ENCODE results near the gene OGFOD3. TPM values are rescaled to one million over a fixed set of nuclear protein-coding genes. Genes with fewer than 3 reads are reported as not detected.
"Not testable (repeated sequence)": the region's sequence is repeated elsewhere in the genome, so short reads cannot be mapped to it uniquely, and the experiment has no call there.

Gene OGFOD3
- total RNA-seq, 2 donors from 2014 or later: 28.8 to 31.1 TPM

DNA sequence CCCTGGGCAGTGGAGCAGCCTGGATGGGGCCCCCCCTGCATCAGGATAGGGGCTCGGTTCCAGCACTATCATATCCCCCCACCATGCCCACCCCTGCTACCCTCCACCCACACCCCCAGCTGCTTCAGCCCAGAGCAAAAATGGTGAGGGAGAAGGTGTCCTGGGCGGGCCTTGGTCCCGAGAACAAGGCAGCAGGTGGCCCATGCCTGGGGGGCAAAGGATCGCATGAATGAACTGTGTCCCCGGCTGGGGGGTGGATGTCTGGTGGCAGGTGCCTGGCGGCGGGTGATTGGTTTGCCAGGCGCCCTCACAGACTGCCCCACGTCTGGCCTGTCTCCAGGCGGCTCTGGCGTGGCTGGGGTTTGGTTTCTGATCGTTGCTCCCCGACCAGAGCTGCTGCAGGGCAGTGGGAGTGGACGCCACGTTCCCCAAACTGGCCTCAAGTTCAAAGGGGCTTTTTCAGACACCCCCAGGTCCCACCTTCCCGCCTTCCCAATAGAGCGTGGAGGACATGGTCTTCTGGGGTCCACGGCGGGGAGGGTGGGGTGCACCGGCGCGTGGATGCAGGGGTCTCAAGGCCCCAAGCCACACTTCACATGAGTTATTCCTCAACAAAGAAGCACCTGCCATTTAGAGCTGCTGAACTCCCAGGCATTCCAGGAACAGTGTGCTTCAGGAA is 34.2 kb downstream of the OGFOD3 start:
- DNase-seq: no peak

DNA sequence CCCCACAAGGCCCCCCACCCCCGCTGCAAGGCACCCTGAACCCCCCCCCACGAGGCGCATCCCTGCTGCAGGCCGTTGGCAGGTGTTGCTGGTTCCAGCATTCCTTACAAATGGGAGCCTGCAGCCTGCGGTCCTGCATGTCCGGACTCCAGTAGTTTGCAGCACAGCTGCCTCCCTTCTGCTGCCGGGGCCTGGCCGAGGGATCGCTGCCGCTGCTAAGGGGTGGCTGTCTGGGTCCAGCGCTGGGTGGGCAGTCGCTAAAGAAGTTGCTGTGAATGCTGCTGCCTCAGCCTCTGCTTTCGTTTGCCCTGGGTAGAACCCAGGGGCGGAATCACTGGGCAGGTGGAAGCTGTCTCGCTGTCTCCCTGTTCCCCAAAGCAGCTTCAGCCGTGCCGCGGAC is 35.0 kb downstream of the OGFOD3 start:
- intact Hi-C loops (cut with DNase I, micrococcal nuclease): no loop called here
- no peak for ATAC-seq
- no peak for DNase-seq

More for the DNA sequence above, 34.2 kb downstream of the OGFOD3 start:
- intact Hi-C loops (cut with DNase I, micrococcal nuclease): no loop called here
- ATAC-seq: no peak

DNA sequence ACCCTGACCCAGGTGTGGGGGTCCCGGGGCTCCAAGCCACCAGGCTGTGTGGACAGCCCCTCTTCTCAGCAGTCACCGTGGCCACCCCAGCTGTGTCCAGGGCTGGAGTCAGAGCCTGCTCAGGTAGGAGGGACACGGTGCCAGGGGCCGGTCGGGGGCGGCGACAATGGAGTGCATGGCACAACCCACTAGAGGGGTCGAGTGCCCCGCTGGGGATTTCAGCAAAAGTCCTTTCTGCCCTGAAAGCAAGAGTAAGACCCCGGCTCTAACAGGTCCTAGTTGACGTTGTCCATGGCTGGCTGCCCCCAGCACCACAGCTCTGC is 35.5 kb downstream of the OGFOD3 start:
- intact Hi-C loops (cut with DNase I, micrococcal nuclease): no loop called here
- no peak for ATAC-seq
- DNase-seq: no peak

DNA sequence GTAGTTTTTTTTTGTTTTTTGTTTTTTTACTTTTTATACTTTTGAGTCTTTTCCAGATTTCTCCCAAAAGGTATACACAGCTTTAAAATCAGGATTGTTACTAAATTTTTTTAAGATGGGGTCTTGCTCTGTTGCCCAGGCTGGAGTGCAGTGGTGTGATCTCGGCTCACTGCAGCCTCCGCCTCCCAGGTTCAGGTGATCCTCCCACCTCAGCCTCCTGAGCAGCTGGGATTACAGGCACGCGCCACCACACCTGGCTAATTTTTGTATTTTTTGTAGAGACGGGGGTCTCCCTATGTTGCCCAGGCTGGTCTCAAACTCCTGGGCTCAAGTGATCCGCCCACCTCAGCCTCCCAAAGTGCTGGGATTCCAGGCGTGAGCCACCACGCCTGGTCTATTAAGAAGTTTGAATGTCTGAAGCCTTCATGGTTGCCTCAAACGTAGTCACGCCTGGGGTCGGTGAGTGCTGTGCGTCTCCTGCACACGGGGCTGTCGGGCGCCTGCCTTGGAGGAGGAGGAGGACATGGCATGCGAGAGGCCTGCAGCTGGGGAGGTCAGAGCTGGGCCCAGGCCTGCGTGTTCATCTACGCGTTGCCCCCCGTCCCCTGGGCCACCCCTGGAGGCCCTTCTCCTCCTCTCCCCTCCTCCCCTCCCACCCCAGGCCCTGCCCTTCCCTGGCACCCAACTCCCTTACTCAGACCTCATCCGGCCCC is 36.0 kb downstream of the OGFOD3 start:
- DNase-seq; ATAC-seq; intact Hi-C loops (cut with DNase I, micrococcal nuclease): not testable (repeated sequence)

DNA sequence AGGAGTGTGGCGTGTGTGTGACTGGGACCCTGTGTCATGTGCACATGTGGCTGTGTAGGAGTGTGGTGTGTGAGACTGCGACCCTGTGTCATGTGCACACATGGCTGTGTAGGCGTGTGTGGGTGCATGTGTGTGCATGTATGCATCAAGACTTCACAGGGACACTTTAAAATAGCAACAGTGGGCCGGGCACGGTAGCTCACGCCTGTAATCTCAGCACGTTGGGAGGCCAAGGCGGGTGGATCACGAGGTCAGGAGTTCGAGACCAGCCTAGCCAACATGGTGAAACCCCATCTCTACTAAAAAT is 36.7 kb downstream of the OGFOD3 start:
- intact Hi-C loops (cut with DNase I, micrococcal nuclease); ATAC-seq; DNase-seq: not testable (repeated sequence)

DNA sequence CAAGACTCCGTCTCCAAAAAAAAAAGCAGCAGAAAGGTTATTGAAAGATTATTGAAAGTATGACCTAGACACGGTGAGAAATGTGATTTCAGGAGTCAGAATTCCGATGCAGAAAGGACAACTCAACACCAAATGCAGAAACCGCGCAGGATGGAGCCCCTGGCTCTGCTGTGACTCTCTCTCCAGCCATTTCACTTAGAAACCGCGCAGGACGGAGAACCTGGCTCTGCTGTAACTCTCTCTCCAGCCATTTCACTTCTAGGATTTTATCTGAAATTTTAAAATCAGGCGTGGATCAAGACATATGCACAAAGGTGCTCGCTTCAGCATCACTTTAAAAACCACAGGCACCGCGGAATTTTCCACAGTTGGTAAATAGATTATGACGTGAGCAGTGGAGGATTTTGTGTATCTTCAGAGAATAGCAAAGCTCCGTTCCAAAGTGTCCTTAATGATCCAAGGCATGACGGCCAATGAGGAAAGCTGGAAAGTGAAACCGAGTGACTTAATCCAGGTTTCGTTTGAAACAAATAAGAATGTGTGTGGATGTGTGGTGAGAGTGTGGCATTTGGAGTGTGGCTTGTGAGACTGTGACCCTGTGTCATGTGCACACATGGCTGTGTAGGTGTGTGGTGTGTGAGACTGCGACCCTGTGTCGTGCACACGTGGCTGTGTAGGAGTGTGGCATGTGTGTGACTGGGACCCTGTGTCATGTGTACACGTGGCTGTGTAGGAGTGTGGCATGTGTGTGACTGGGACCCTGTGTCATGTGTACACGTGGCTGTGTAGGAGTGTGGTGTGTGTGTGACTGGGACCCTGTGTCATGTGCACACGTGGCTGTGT is 37.3 kb downstream of the OGFOD3 start:
- intact Hi-C loops (cut with DNase I, micrococcal nuclease): no loop called here
- no peak for DNase-seq
- no peak for ATAC-seq

DNA sequence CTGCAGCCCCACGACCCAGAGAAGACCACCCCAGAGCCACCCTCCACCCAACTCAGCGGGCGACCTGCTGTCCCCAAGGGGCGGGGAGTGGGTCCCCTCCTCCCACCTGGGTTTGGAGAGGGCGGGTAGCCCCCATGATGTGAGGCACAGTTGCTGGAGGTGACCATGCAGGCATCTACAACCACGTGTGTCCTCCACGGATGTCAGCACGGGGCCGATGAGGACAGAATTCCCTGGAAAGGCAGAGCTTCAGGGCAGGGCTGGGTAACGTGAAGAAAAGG is 39.7 kb downstream of the OGFOD3 start:
- DNase-seq (no peak), ATAC-seq (no peak)
- intact Hi-C loops (cut with DNase I, micrococcal nuclease): no loop called here

DNA sequence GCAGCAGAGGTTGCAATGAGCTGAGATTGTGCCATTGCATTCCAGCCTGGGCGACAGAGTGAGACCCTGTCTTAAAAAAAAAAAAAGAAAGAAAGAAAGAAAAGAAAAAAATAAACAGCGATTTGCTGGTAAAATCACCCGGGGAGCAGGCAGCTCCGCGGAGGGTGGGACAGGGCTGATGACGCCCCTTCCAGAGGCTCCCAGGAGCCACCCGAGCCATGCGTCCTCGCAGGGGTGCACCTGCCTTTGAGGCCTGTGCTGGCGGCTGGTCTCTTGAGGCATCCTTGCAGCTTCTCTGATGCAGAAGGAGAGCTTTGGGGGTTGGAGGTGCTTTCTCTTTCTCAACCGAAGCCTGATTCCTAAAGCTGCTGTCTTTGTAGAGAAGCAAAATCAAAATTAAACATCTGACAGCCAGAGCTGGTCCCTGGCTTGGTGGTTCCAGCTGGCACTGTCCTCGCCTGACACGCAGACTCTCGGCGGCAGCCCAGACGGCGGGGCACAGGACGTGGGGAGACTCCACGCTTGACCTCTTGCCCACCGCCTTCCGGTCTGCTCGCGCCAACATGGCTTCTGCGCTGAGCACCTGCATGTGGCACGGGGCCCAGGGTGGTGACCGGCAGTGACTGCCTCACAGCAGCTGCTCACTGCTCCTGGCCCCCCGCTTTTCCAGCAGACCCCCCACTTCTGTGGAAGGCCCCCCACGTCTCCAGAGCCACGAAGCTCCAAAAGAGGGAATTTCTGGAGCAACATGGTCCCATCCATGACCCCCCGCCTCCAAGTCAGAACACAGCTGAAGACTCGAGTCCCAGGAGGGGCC is 40.3 kb downstream of the OGFOD3 start:
- DNase-seq (no peak), ATAC-seq (no peak)
- intact Hi-C loops (cut with DNase I, micrococcal nuclease): no loop called here

DNA sequence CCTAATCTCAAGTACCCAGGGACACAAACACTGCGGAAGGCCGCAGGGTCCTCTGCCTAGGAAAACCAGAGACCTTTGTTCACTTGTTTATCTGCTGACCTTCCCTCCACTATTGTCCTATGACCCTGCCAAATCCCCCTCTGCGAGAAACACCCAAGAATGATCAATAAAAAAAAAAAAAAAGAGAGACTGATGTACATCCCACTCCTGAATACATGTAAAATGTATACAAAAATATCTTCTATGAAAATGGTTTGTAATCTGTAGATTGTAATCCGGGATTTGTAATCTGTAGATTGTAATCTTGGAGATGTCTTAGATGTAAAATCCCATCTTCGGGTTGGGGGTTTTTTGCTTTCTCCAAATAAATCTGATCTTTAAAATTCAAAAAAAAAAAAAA is 41.1 kb downstream of the OGFOD3 start:
- intact Hi-C loops (cut with DNase I, micrococcal nuclease); DNase-seq; ATAC-seq: not testable (repeated sequence)

DNA sequence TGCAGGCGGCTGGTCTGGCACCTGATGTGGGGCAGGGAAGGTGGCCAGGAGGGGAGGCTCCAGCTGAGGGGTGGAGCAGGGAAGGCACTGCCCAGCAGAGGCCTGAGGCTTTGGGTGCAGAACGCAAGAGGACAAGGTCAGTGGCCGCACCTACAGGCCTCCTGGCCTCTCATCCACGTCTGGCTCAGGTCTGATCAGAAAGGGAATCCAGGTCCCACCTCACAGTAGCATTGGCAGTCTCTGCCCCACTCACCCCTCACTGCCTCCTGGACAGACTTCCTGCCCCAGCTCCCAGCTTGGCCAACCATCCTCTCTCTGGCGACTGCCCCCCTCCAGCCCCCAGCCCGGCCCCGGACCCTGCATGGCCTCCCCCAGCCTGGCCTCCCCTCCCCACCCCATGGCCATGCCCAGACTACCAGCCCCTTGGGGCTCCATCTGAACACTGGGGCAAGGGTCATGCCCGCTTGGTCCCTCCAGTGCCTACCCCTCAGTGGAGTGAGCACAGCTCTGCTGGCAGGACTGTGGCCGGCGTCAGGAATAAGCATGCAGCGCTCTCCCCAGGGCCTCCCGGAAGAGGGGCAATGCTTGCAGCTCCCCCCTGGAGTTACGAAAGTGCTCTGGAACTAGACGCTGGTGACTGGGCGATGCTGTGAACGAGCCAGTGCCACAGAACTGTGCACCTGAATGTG is 42.2 kb downstream of the OGFOD3 start:
- intact Hi-C loops (cut with DNase I, micrococcal nuclease): no loop called here
- DNase-seq (peak in 1 of 2 donors; percentile 21), ATAC-seq (no peak)

DNA sequence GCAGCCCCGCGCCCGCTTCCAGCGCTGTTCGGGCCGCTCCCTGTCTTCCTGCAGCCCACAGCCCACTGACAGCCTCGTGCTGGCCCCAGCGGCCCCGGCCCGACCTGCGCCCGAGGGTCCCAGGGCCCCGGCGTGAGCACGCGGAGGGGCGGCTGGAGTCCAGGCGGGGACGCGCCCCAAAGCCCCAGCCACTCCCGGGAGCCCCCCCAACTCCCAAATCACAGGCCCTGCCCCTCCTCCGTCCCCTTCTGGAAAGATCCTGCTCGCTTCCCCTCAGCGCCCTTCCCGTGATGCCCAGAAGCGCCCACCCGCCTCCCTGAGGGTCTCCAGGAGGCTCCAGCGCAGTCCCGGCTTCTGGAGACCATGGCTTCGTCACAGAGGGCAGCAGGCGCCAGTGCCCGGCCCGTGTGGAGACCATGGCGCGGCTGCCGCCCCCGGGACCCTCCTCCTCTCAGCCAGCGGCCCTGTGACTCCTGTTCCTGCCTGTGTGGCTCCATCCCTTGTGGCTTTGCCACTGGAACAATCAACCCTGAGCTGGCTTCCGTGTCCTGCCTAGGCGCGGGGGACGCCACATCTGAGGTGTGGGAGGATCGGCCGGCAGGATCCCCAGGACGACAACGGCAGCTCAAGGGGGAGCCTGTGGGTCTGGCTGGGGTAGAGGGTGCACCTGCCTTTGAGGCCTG is 42.9 kb downstream of the OGFOD3 start:
- DNase-seq (no peak), ATAC-seq (no peak)
- intact Hi-C loops (cut with DNase I, micrococcal nuclease): no loop called here

DNA sequence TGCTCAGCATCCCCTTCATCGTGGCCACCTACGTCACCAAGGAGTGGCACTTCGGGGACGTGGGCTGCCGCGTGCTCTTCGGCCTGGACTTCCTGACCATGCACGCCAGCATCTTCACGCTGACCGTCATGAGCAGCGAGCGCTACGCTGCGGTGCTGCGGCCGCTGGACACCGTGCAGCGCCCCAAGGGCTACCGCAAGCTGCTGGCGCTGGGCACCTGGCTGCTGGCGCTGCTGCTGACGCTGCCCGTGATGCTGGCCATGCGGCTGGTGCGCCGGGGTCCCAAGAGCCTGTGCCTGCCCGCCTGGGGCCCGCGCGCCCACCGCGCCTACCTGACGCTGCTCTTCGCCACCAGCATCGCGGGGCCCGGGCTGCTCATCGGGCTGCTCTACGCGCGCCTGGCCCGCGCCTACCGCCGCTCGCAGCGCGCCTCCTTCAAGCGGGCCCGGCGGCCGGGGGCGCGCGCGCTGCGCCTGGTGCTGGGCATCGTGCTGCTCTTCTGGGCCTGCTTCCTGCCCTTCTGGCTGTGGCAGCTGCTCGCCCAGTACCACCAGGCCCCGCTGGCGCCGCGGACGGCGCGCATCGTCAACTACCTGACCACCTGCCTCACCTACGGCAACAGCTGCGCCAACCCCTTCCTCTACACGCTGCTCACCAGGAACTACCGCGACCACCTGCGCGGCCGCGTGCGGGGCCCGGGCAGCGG is 43.6 kb downstream of the OGFOD3 start:
- ATAC-seq (no peak), DNase-seq (no peak)
- intact Hi-C loops (cut with DNase I, micrococcal nuclease): loop anchor here in 1 of 2 donors (5.0 kb wide), 1 partner anchor 248 kb away; no protein-coding TSS in a partner anchor

DNA sequence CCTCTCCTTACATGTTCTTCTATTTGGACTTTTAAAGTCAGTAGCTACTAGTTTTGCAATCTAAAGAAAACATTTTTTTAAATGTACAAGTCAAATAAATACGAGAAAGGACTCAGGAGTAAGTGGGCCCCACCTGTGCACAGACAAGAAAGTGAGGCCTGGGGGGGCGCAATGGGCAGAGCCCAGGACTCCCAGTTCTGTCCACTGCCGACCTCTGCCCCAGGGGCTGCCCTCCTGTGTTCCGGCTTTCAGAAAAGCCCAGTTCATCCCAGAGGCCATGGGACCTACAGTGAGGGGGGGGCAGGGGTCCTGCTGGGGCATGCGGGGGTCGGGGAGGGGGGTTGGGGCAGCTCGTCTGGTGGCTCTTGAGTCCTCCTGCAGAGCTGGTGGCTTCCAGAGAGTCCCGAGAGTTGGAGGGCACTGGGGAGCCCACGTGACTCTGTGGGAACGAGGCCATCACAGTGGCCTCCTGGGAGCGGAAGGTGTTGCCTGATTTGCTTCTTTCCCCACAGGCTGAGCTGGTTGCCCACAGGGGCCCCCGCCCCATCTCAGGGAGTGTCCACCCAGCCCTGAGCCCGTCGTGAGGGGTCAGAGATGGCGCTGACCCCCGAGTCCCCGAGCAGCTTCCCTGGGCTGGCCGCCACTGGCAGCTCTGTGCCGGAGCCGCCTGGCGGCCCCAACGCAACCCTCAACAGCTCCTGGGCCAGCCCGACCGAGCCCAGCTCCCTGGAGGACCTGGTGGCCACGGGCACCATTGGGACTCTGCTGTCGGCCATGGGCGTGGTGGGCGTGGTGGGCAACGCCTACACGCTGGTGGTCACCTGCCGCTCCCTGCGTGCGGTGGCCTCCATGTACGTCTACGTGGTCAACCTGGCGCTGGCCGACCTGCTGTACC is 44.4 kb downstream of the OGFOD3 start:
- ATAC-seq (no peak), DNase-seq (no peak)
- intact Hi-C loops (cut with DNase I, micrococcal nuclease): loop anchor here in 1 of 2 donors (5.0 kb wide), 1 partner anchor 248 kb away; no protein-coding TSS in a partner anchor

DNA sequence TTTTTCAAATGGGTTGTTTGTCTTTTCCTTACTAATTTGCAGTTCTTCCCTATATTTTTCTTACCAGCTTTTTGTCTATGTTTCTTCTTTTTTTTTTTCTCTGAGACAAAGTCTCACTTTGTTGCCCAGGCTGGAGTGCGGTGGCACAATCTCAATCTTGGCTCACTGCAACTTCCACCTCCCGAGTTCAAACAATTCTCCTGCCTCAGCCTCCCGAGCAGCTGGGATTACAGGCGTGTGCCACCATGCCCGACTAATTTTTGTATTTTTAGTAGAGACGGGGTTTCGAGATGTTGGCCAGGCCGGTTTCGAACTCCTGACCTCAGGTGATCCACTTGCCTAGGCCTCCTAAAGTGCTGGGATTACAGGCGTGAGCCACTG is 45.3 kb downstream of the OGFOD3 start:
- not testable (repeated sequence) for DNase-seq, ATAC-seq
- intact Hi-C loops (cut with DNase I, micrococcal nuclease): loop anchor here in 1 of 2 donors (5.0 kb wide), 1 partner anchor 249 kb away; no protein-coding TSS in a partner anchor

DNA sequence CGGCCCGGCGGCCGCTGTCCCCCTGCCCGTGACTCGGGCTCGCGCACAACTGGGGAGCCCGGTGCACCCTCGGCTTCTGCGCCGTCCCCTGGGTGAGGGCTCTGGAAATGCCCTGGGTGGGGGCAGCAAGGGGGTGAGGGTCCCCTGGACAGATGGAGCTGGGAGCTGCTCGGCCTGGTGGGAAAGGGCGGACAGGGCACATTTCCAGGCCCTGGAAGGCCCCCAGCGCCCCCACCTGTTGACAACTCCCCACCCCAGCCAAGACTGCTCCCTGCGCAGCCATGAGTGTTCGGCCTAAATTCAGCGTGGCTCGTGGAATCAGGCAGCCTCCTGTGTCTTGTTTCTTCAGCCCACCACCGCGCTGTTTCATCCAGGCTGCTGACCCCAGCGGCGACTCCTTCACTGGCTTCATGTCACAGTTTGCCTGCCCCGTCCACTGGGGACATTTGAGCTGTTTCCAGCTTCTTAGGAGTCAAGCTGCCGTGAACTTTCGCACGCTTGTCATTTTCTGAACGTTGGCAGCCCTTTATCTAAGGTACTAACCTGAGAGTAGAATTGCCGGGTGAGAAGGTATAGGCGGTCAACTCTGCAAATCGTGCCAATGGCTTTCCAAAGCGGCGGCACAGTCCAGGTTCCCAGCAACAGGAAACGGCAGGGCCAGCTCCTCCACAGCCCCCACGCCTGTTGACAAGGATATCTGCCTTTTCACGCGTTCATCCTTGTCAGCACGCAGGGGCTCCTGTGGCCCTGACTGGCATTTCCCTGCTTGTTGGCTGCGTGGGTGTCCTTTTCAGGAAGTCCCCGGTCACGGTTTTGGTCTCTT is 45.9 kb downstream of the OGFOD3 start:
- intact Hi-C loops (cut with DNase I, micrococcal nuclease): loop anchor here in 1 of 2 donors (5.0 kb wide), 1 partner anchor 250 kb away; no protein-coding TSS in a partner anchor
- DNase-seq: no peak
- ATAC-seq: peak; percentile 50
